ENCODE data around the gene DOCK3. TPM values are rescaled to one million over a fixed set of nuclear protein-coding genes. Genes with fewer than 3 reads are reported as not detected.
"Not testable (repeated sequence)": the region's sequence is repeated elsewhere in the genome, so short reads cannot be mapped to it uniquely, and the experiment has no call there.

Gene DOCK3
- total and polyA plus RNA-seq, 2 donors (not counting 3 experiments of a cell fraction or from before 2014, with no cell fraction given), result 0.08 to 0.13 TPM

- ChIA-PET POLR2A (no interaction called here), CTCF (no interaction called here)
- dilution Hi-C loops (cut with MboI; ENCODE audit: extremely low pct_ligation_motif_present, low sequenced_read_pairs), result no loop called here
- Histone ChIP-seq H3K9me1 (replicated peaks; ENCODE audit: control insufficient read depth, extremely low read depth, insufficient read depth, low read length) (no peaks in the 10 kb centered on the region), H3K9ac (replicated peaks; ENCODE audit: extremely low read depth, insufficient read depth, low read length) (no peak overlapping the region), H3K4me2 (ENCODE audit: insufficient read depth, low read length) (no peak overlapping the region), H3K27ac (ENCODE audit: insufficient read depth, low read depth, low read length) (no peak overlapping the region), H2AFZ (ENCODE audit: low read depth, low read length) (no peak overlapping the region), H3K9me3 (replicated peaks; ENCODE audit: control insufficient read depth, insufficient read depth, low read length) (no peaks in the 10 kb centered on the region), H3K36me3 (ENCODE audit: control insufficient read depth in 2 of 2, extremely low read depth in 1 of 2, insufficient read depth in 2 of 2, low read length in 2 of 2) (no peaks in the 10 kb centered on the region), H3K4me1 (ENCODE audit: control insufficient read depth, extremely low read depth, insufficient read depth, low read length) (no peaks in the 10 kb centered on the region), H3K27me3 (ENCODE audit: control insufficient read depth in 2 of 2, insufficient read depth in 2 of 2, low read length in 2 of 2) (no peaks in the 10 kb centered on the region), H3K79me2 (ENCODE audit: control insufficient read depth, insufficient read depth, low read length) (no peaks in the 10 kb centered on the region), H3K4me3 (replicated peaks in 1 of 3; ENCODE audit: insufficient read depth in 1 of 3, low read depth in 1 of 3, low read length in 3 of 3) (no peak overlapping the region), H4K20me1 (replicated peaks; ENCODE audit: control insufficient read depth, extremely low read depth, insufficient read depth, low read length) (no peaks in the 10 kb centered on the region)
- no peak for TF ChIP-seq MAX (IDR thresholded peaks at IDR 0.05; ENCODE audit: insufficient read depth, insufficient read length)
- no peak for TF ChIP-seq MYC (IDR thresholded peaks at IDR 0.05; ENCODE audit: low read depth, low read length)
- TF ChIP-seq POLR2AphosphoS5 (IDR thresholded peaks at IDR 0.05; ENCODE audit: insufficient read depth, low read depth, low read length), result no peak
- BruUV-seq (replicated peaks), result no TSS peak
- intact Hi-C loops (cut with micrococcal nuclease), result no loop called here
- DNase-seq (ENCODE audit: low read depth, low spot score) (no peak), FAIRE-seq (no peak)
These were observed 117.8 kb downstream of the DOCK3 start for GRCh38 chr3:50792568-50792967.

- FAIRE-seq; intact Hi-C loops (cut with micrococcal nuclease); H3K9me3 ChIP-seq (replicated peaks; ENCODE audit: control insufficient read depth, insufficient read depth, low read length); H3K27ac ChIP-seq (ENCODE audit: insufficient read depth, low read depth, low read length); H3K9ac ChIP-seq (replicated peaks; ENCODE audit: extremely low read depth, insufficient read depth, low read length); H3K4me1 ChIP-seq (ENCODE audit: control insufficient read depth, extremely low read depth, insufficient read depth, low read length); dilution Hi-C loops (cut with MboI; ENCODE audit: extremely low pct_ligation_motif_present, low sequenced_read_pairs); H3K4me3 ChIP-seq (replicated peaks in 1 of 3; ENCODE audit: insufficient read depth in 1 of 3, low read depth in 1 of 3, low read length in 3 of 3); H3K27me3 ChIP-seq (ENCODE audit: control insufficient read depth in 2 of 2, insufficient read depth in 2 of 2, low read length in 2 of 2); H3K9me1 ChIP-seq (replicated peaks; ENCODE audit: control insufficient read depth, extremely low read depth, insufficient read depth, low read length); H4K20me1 ChIP-seq (replicated peaks; ENCODE audit: control insufficient read depth, extremely low read depth, insufficient read depth, low read length); CTCF ChIA-PET; POLR2A ChIA-PET; DNase-seq (ENCODE audit: low read depth, low spot score); H3K79me2 ChIP-seq (ENCODE audit: control insufficient read depth, insufficient read depth, low read length); BruUV-seq (replicated peaks); H3K36me3 ChIP-seq (ENCODE audit: control insufficient read depth in 2 of 2, extremely low read depth in 1 of 2, insufficient read depth in 2 of 2, low read length in 2 of 2); H2AFZ ChIP-seq (ENCODE audit: low read depth, low read length); H3K4me2 ChIP-seq (ENCODE audit: insufficient read depth, low read length): not testable (repeated sequence)
These were observed 129.1 kb downstream of the DOCK3 start for GRCh38 chr3:50803805-50804204.

GRCh38 chr3:50804376-50804775, 129.6 kb downstream of the DOCK3 start:
- H4K20me1 ChIP-seq (replicated peaks; ENCODE audit: control insufficient read depth, extremely low read depth, insufficient read depth, low read length); FAIRE-seq; CTCF ChIA-PET; H3K79me2 ChIP-seq (ENCODE audit: control insufficient read depth, insufficient read depth, low read length); H3K9ac ChIP-seq (replicated peaks; ENCODE audit: extremely low read depth, insufficient read depth, low read length); H3K36me3 ChIP-seq (ENCODE audit: control insufficient read depth in 2 of 2, extremely low read depth in 1 of 2, insufficient read depth in 2 of 2, low read length in 2 of 2); H3K9me3 ChIP-seq (replicated peaks; ENCODE audit: control insufficient read depth, insufficient read depth, low read length); H3K9me1 ChIP-seq (replicated peaks; ENCODE audit: control insufficient read depth, extremely low read depth, insufficient read depth, low read length); H2AFZ ChIP-seq (ENCODE audit: low read depth, low read length); H3K4me1 ChIP-seq (ENCODE audit: control insufficient read depth, extremely low read depth, insufficient read depth, low read length); H3K27me3 ChIP-seq (ENCODE audit: control insufficient read depth in 2 of 2, insufficient read depth in 2 of 2, low read length in 2 of 2); intact Hi-C loops (cut with micrococcal nuclease); POLR2A ChIA-PET; H3K27ac ChIP-seq (ENCODE audit: insufficient read depth, low read depth, low read length); H3K4me2 ChIP-seq (ENCODE audit: insufficient read depth, low read length); DNase-seq (ENCODE audit: low read depth, low spot score); H3K4me3 ChIP-seq (replicated peaks in 1 of 3; ENCODE audit: insufficient read depth in 1 of 3, low read depth in 1 of 3, low read length in 3 of 3); BruUV-seq (replicated peaks); dilution Hi-C loops (cut with MboI; ENCODE audit: extremely low pct_ligation_motif_present, low sequenced_read_pairs): not testable (repeated sequence)

Data from endothelial cell of umbilical vein (primary cell).